PC-9 (cell line): Measurements from ENCODE around the gene CDON. TPM values are rescaled to one million over a fixed set of nuclear protein-coding genes. Genes with fewer than 3 reads are reported as not detected.
A peak's percentile ranks its signal among the peaks of the same experiment; 100 is the strongest.

Experiments
- BruUV-seq: library from RNA; stranded (reverse); fragments of 400-500 nt; replicated peaks from 2 replicates; lab custom pipeline; 2021; lab: Mats Ljungman, UMichigan
- CTCF ChIA-PET: fragments of 300-600 bp; sonication (Branson Sonifier 250); formaldehyde crosslinking; loops from one replicate; lab custom pipeline; 2022; ENCODE audit warnings: antibody characterized with exemption; lab: Charles Lee
- POLR2A ChIA-PET: fragments of 300-600 bp; sonication (Branson Sonifier 250); formaldehyde crosslinking; loops from one replicate; lab custom pipeline; 2022; ENCODE audit warnings: antibody characterized with exemption; ENCODE audit not compliant: unreplicated experiment; lab: Charles Lee
- DNase-seq, 2 experiments: peaks; one replicate each; pipeline versions ENCODE4 v3.0.0 to v3.0.0-alpha.2; 2015 to 2022; ENCODE audit warnings: mixed read lengths in 1 of 2
- H2AFZ ChIP-seq: fragments of 200-600 bp; sonication (generic); 2 replicates; pipeline ENCODE4 v1.8.1; 2017; ENCODE audit warnings: antibody characterized with exemption
- H3F3A ChIP-seq: fragments of 200-600 bp; sonication (generic); 2 replicates; pipeline ENCODE4 v1.8.1; 2017; ENCODE audit warnings: antibody characterized with exemption, mild to moderate bottlenecking, low read depth; ENCODE audit not compliant: insufficient read depth
- H3K27ac ChIP-seq: fragments of 200-600 bp; sonication (generic); 2 replicates; pipeline ENCODE4 v1.6.1; 2016; ENCODE audit warnings: mixed run types
- H3K27me3 ChIP-seq: fragments of 200-600 bp; sonication (generic); 2 replicates; pipeline ENCODE4 v1.6.1; 2016; ENCODE audit warnings: low read depth, mixed run types; ENCODE audit not compliant: insufficient read depth
- H3K36me3 ChIP-seq: fragments of 200-600 bp; sonication (generic); 2 replicates; pipeline ENCODE4 v1.6.1; 2016; ENCODE audit warnings: low read depth, mixed run types
- H3K4me1 ChIP-seq: fragments of 200-600 bp; sonication (generic); replicated peaks from 2 replicates; pipeline ENCODE4 v1.6.1; 2016; ENCODE audit warnings: mixed run types; ENCODE audit not compliant: insufficient read depth
- H3K4me2 ChIP-seq: fragments of 200-600 bp; sonication (generic); 2 replicates; pipeline ENCODE4 v1.6.1; 2017; ENCODE audit warnings: mixed run types
- H3K4me3 ChIP-seq: fragments of 200-600 bp; sonication (generic); 2 replicates; pipeline ENCODE4 v1.6.1; 2016; ENCODE audit warnings: mixed run types
- H3K79me2 ChIP-seq: fragments of 200-600 bp; sonication (generic); 2 replicates; pipeline ENCODE4 v1.6.1; 2017; ENCODE audit warnings: low read depth, mixed run types
- H3K9me2 ChIP-seq: fragments of 200-600 bp; sonication (generic); 2 replicates; pipeline ENCODE4 v1.8.1; 2017; ENCODE audit warnings: mild to moderate bottlenecking; ENCODE audit not compliant: insufficient read depth
- H3K9me3 ChIP-seq: fragments of 200-600 bp; sonication (generic); 2 replicates; pipeline ENCODE4 v1.8.1; 2016; ENCODE audit warnings: low read depth; ENCODE audit not compliant: insufficient read depth
- H4K20me1 ChIP-seq: fragments of 200-600 bp; sonication (generic); 2 replicates; pipeline ENCODE4 v1.8.1; 2017; ENCODE audit not compliant: insufficient read depth
- CTCF ChIP-seq: fragments of 200-600 bp; sonication (generic); conservative IDR thresholded peaks from 2 replicates; pipeline ENCODE4 v1.6.1; 2017; ENCODE audit warnings: mixed run types, antibody characterized with exemption, mild to moderate bottlenecking, moderate library complexity
- EZH2 ChIP-seq: fragments of 200-600 bp; sonication (generic); IDR thresholded peaks from 2 replicates; pipeline ENCODE4 v1.8.0; 2017; ENCODE audit warnings: antibody characterized with exemption, low read depth
- intact Hi-C: fragments of 100-400 bp; cut with micrococcal nuclease; formaldehyde crosslinking; loops from one replicate; pipeline ENCODE4 v1.10.0; 2022; ENCODE audit not compliant: unreplicated experiment
- total RNA-seq: library from RNA; stranded (reverse); gene quantifications from 2 replicates; pipeline ENCODE4 v1.2.3, GENCODE V29; 2021

The CDON gene
- total RNA-seq, 1 experiment from 2014 or later = 10.0 TPM

- intact Hi-C loops = no loop called here
- Histone ChIP-seq H3K4me1 (peaks cover 47% of the 10 kb centered on the region), H3K27ac (peak overlapping the region; percentile 16; the same call in 1 of the 2 replicates), H3K79me2 (no peaks in the 10 kb centered on the region), H3K4me2 (peak overlapping the region; percentile 45), H4K20me1 (no peaks in the 10 kb centered on the region), H3F3A (peaks cover 13% of the 10 kb centered on the region; the same call in 1 of the 2 replicates), H3K9me2 (no peaks in the 10 kb centered on the region), H3K4me3 (no peak overlapping the region), H3K36me3 (no peaks in the 10 kb centered on the region), H3K9me3 (no peaks in the 10 kb centered on the region), H2AFZ (no peak overlapping the region; the same call in 1 of the 2 replicates), H3K27me3 (no peaks in the 10 kb centered on the region)
- ChIA-PET CTCF (interaction anchor here (0.5 kb wide), 1 partner anchor 13 kb away, joined by 7 read pairs; no protein-coding TSS in a partner anchor), POLR2A (no interaction called here)
- TF ChIP-seq CTCF = no peak
- no TSS peak for BruUV-seq
- peak; percentile 44 to 60 for DNase-seq
These were observed 47.5 kb upstream of the CDON start for GRCh38 chr11:126109941-126110731.

- H3K79me2 ChIP-seq = no peaks in the 10 kb centered on the region
- H4K20me1 ChIP-seq = no peaks in the 10 kb centered on the region
- no peak overlapping the region for H2AFZ ChIP-seq
- TF ChIP-seq CTCF (no peak), EZH2 (no peak)
- ChIA-PET CTCF (no interaction called here), POLR2A (no interaction called here)
- no peaks in the 10 kb centered on the region for H3K36me3 ChIP-seq
- no peak for DNase-seq
- no peak overlapping the region for H3K4me2 ChIP-seq
- H3F3A ChIP-seq = peaks cover 10% of the 10 kb centered on the region; the same call in 1 of the 2 replicates
- intact Hi-C loops = no loop called here
- H3K9me2 ChIP-seq = no peaks in the 10 kb centered on the region
- no TSS peak for BruUV-seq
- no peaks in the 10 kb centered on the region for H3K27me3 ChIP-seq
- no peak overlapping the region for H3K27ac ChIP-seq
- H3K9me3 ChIP-seq = no peaks in the 10 kb centered on the region
- H3K4me3 ChIP-seq = no peak overlapping the region
- H3K4me1 ChIP-seq = peaks cover 33% of the 10 kb centered on the region
These were observed 44.1 kb upstream of the CDON start for GRCh38 chr11:126106594-126107328.

DNA sequence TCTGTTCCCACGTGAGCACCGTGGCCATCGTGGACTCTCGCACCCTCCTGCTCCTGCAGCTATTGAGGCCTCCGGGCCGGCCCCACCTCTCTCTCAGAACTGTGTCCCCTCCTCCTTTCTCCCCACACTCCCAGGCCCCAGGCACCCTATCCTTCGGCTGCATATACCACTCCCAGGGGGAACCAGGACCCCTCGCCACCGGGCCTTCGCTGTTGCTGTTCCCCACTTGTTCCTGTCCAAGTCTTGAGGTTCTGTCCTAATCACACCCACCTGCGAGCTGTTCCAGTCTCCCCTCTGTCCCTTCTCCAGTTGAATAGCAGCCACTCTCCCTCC lies 43.0 kb upstream of the CDON start:
- Histone ChIP-seq H3F3A (peaks cover 10% of the 10 kb centered on the region; the same call in 1 of the 2 replicates), H2AFZ (no peak overlapping the region), H3K36me3 (no peaks in the 10 kb centered on the region), H3K4me2 (no peak overlapping the region), H3K4me1 (peaks cover 31% of the 10 kb centered on the region), H4K20me1 (no peaks in the 10 kb centered on the region), H3K4me3 (no peak overlapping the region), H3K79me2 (no peaks in the 10 kb centered on the region), H3K9me2 (no peaks in the 10 kb centered on the region), H3K27me3 (no peaks in the 10 kb centered on the region), H3K9me3 (no peaks in the 10 kb centered on the region), H3K27ac (no peak overlapping the region)
- no peak for TF ChIP-seq EZH2
- no peak for TF ChIP-seq CTCF
- DNase-seq = no peak
- CTCF ChIA-PET = no interaction called here
- POLR2A ChIA-PET = no interaction called here
- intact Hi-C loops = no loop called here
- BruUV-seq = no TSS peak
